NCI-H1436 (cell line): Measurements from ENCODE around the gene ELAVL2.

Experiments
- DNase-seq: peaks from one replicate; lab custom pipeline; 2025; lab: John Stamatoyannopoulos, UW

Gene ELAVL2

GRCh38 chr9:23826120-23826629 is at the start of gene ELAVL2:
Gene ELAVL2 (minus strand): TSS chr9:23826240. CDS start chr9:23762234, 64,006 bp downstream.
- peak; percentile 92 for DNase-seq

GRCh38 chr9:23858234-23858633 is 32.2 kb upstream of the ELAVL2 start:
- DNase-seq: no peak

GRCh38 chr9:23855873-23856604 is 30.0 kb upstream of the ELAVL2 start:
- no peak for DNase-seq

- DNase-seq: no peak
Observed at GRCh38 chr9:23850690-23851629, 24.9 kb upstream of the ELAVL2 start.

GRCh38 chr9:23850242-23850689 is 24.2 kb upstream of the ELAVL2 start:
- DNase-seq: peak; percentile 5

- no peak for DNase-seq
Observed at GRCh38 chr9:23849379-23850035, 23.5 kb upstream of the ELAVL2 start.

GRCh38 chr9:23842565-23843129 is 16.6 kb upstream of the ELAVL2 start:
- DNase-seq: no peak

- DNase-seq: no peak
Observed at GRCh38 chr9:23841304-23841703, 15.3 kb upstream of the ELAVL2 start.

- DNase-seq: no peak
Observed at GRCh38 chr9:23837038-23837437, 11.0 kb upstream of the ELAVL2 start.

GRCh38 chr9:23830929-23831730 is 5.1 kb upstream of the ELAVL2 start:
- DNase-seq: no peak

- DNase-seq: no peak
Observed at GRCh38 chr9:23830476-23830805, 4.4 kb upstream of the ELAVL2 start.

GRCh38 chr9:23829580-23830475 is 3.8 kb upstream of the ELAVL2 start:
- no peak for DNase-seq

- no peak for DNase-seq
Observed at GRCh38 chr9:23825700-23826099, 340 bp downstream of the ELAVL2 start.

- no peak for DNase-seq
Observed at GRCh38 chr9:23824830-23825591, 1.0 kb downstream of the ELAVL2 start.

- DNase-seq: no peak
Observed at GRCh38 chr9:23823986-23824829, 1.8 kb downstream of the ELAVL2 start.

- DNase-seq: no peak
Observed at GRCh38 chr9:23823269-23823668, 2.8 kb downstream of the ELAVL2 start.

- DNase-seq: no peak
Observed at GRCh38 chr9:23822261-23823169, 3.5 kb downstream of the ELAVL2 start.
